Measurements from ENCODE around the gene PBLD.
"Not testable (repeated sequence)": the region's sequence is repeated elsewhere in the genome, so short reads cannot be mapped to it uniquely, and the experiment has no call there.

The PBLD gene

GRCh38 chr10:68331455-68332258, 1.1 kb downstream of the PBLD start, which contains the start of gene HNRNPH3:
Gene HNRNPH3, plus strand, starts transcription at chr10:68332064. Its CDS starts 5,158 bp downstream, at chr10:68337222.
- peak; percentile 95 to 99 (median 97) for DNase-seq (ENCODE audit: low read depth in 3 of 3, low spot score in 1 of 3)

GRCh38 chr10:68330852-68331454, 1.8 kb downstream of the PBLD start:
- DNase-seq (ENCODE audit: low read depth in 3 of 3, low spot score in 1 of 3): peak in 2 of 3 donors; percentile 3 to 9

- no peak for DNase-seq (ENCODE audit: low read depth in 3 of 3, low spot score in 1 of 3)
Measured at GRCh38 chr10:68329506-68329861, 3.2 kb downstream of the PBLD start.

GRCh38 chr10:68327889-68328786, 4.6 kb downstream of the PBLD start:
- no peak for DNase-seq (ENCODE audit: low read depth in 3 of 3, low spot score in 1 of 3)

- not testable (repeated sequence) for DNase-seq (ENCODE audit: low read depth in 3 of 3, low spot score in 1 of 3)
Measured at GRCh38 chr10:68324396-68324795, 8.3 kb downstream of the PBLD start.

- DNase-seq (ENCODE audit: low read depth in 3 of 3, low spot score in 1 of 3): no peak
Measured at GRCh38 chr10:68318331-68319059, 14.2 kb downstream of the PBLD start.

- DNase-seq (ENCODE audit: low read depth in 3 of 3, low spot score in 1 of 3): no peak
Measured at GRCh38 chr10:68315582-68315981, 17.1 kb downstream of the PBLD start.

- not testable (repeated sequence) for DNase-seq (ENCODE audit: low read depth in 3 of 3, low spot score in 1 of 3)
Measured at GRCh38 chr10:68314930-68315329, 17.8 kb downstream of the PBLD start.

- no peak for DNase-seq (ENCODE audit: low read depth in 3 of 3, low spot score in 1 of 3)
Measured at GRCh38 chr10:68310531-68310930, 22.2 kb downstream of the PBLD start.

- no peak for DNase-seq (ENCODE audit: low read depth in 3 of 3, low spot score in 1 of 3)
Measured at GRCh38 chr10:68305854-68306253, 26.9 kb downstream of the PBLD start.

GRCh38 chr10:68303849-68304412, 28.8 kb downstream of the PBLD start:
- DNase-seq (ENCODE audit: low read depth in 3 of 3, low spot score in 1 of 3): no peak

- DNase-seq (ENCODE audit: low read depth in 3 of 3, low spot score in 1 of 3): no peak
Measured at GRCh38 chr10:68302871-68303270, 29.9 kb downstream of the PBLD start.

GRCh38 chr10:68302503-68302823, 30.3 kb downstream of the PBLD start:
- no peak for DNase-seq (ENCODE audit: low read depth in 3 of 3, low spot score in 1 of 3)

- no peak for DNase-seq (ENCODE audit: low read depth in 3 of 3, low spot score in 1 of 3)
Measured at GRCh38 chr10:68301790-68302502, 30.8 kb downstream of the PBLD start.

GRCh38 chr10:68301301-68301700, 31.4 kb downstream of the PBLD start:
- no peak for DNase-seq (ENCODE audit: low read depth in 3 of 3, low spot score in 1 of 3)

GRCh38 chr10:68296843-68297663, 35.7 kb downstream of the PBLD start:
- no peak for DNase-seq (ENCODE audit: low read depth in 3 of 3, low spot score in 1 of 3)

GRCh38 chr10:68290736-68291135, 42.0 kb downstream of the PBLD start:
- no peak for DNase-seq (ENCODE audit: low read depth in 3 of 3, low spot score in 1 of 3)

GRCh38 chr10:68288717-68289116, 44.0 kb downstream of the PBLD start:
- no peak for DNase-seq (ENCODE audit: low read depth in 3 of 3, low spot score in 1 of 3)

All from stimulated activated CD4-positive, alpha-beta T cell treated with anti-CD3 and anti-CD28 coated beads, TNF-alpha, amount 100 ng/mL, for 1 hour (primary cell).